ENCODE results near the gene EMCN.

DNA sequence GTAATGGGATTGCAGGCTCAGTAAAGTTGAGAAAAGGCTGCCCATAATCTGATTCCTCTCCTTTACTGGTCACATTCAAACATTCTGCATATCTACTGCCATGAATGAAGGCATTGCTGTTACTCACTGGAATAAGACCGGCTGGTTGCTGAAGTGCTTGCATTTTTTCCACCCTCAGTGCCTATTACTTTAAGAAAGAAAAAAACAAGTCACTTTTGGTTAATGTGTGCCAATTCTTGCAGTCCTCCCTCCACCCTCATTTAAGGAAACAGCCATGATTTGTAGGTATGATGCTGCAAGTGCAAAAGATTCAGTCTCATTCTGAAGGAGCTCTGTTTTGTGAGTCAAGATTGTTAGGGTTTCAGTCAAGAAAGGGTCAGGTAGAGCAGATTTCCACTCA is 94.9 kb downstream of the EMCN start:
- no peak for TF ChIP-seq FOXK2 (IDR thresholded peaks at IDR 0.05)
- no peak for TF ChIP-seq FOXM1 (IDR thresholded peaks at IDR 0.05; ENCODE audit: borderline replicate concordance)

Data from HEK293T (cell line).